ENCODE data around the gene ARRDC5.
"Not testable (repeated sequence)": the region's sequence is repeated elsewhere in the genome, so short reads cannot be mapped to it uniquely, and the experiment has no call there.

ARRDC5 gene

GRCh38 chr19:4902796-4903195, at the start of gene ARRDC5:
ARRDC5 (minus strand) TSS chr19:4902896; CDS start chr19:4902825, 71 bp downstream.
- no peak within 1 kb of the TSS for H3K4me3 ChIP-seq (ENCODE audit: low read depth, low read length)
- DNase-seq (ENCODE audit: low read depth), result no peak

DNA sequence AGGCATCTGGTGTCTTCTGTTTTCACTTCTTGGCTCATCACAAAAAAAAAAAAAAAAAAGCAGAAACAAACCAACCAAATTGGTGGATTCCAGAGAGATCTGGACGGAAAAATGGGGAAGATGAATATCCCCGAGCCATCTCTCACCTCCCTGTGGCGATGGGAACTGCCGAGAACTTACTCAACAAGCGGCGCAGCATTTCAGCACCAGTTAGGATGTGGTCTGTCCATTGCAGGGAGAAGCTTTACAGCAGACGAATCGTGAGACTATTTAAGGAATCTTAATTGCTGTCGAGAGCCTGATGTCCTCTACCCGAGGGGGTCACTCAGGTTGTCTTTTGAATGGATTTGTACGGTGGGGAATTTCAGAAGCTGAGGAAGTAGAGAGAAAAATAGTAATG, 49.0 kb upstream of the ARRDC5 start:
- DNase-seq (ENCODE audit: low read depth), result no peak

GRCh38 chr19:4950650-4951049, 48.0 kb upstream of the ARRDC5 start:
- not testable (repeated sequence) for DNase-seq (ENCODE audit: low read depth); H3K4me3 ChIP-seq (ENCODE audit: low read depth, low read length)

More for the DNA sequence above, 49.0 kb upstream of the ARRDC5 start:
- no peak overlapping the region for H3K4me3 ChIP-seq (ENCODE audit: low read depth, low read length)

GRCh38 chr19:4941638-4942169, 39.0 kb upstream of the ARRDC5 start:
- not testable (repeated sequence) for DNase-seq (ENCODE audit: low read depth)

DNA sequence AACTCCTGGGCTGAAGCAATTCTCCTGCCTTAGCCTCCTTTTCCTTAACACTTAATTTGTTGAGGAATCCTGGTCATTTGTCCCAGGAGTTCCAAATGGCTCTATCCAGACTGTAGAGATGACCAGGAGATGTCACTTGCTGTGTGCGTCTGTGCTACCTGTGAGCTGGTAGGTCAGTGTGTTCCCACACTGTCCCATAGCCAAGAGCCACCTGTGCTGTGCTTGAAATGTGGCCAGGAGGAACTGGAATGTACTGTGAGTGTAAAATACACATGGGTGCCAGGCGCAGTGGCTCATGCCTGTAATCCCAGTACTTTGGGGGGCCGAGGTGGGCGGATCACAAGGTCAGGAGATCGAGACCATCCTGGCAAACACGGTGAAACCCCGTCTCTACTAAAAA, 36.8 kb upstream of the ARRDC5 start:
- no peak for DNase-seq (ENCODE audit: low read depth)
- no peak overlapping the region for H3K4me3 ChIP-seq (ENCODE audit: low read depth, low read length)

More at GRCh38 chr19:4941638-4942169, 39.0 kb upstream of the ARRDC5 start:
- H3K4me3 ChIP-seq (ENCODE audit: low read depth, low read length), result not testable (repeated sequence)

DNA sequence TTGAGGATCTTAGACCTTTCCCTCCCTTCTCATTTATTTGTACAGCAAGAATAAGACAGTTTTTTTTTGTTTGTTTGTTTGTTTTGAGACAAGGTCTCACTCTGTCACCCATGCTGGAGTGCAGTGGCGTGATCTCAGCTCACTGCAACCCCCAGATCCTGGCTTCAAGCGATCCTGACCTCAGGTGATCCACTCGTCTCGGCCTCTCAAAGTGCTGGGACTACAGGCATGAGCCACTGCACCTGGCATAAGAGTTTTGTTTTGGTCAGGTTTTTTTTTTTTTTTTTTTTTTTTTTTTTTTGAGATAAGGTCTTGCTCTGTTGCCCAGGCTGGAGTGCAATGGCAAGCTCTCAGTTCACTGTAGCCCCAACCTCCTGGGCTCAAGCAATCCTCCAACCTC, 35.8 kb upstream of the ARRDC5 start:
- not testable (repeated sequence) for H3K4me3 ChIP-seq (ENCODE audit: low read depth, low read length); DNase-seq (ENCODE audit: low read depth)

- H3K4me3 ChIP-seq (ENCODE audit: low read depth, low read length), result no peak overlapping the region
- DNase-seq (ENCODE audit: low read depth), result no peak
Observed at GRCh38 chr19:4937060-4937459, 34.4 kb upstream of the ARRDC5 start.

DNA sequence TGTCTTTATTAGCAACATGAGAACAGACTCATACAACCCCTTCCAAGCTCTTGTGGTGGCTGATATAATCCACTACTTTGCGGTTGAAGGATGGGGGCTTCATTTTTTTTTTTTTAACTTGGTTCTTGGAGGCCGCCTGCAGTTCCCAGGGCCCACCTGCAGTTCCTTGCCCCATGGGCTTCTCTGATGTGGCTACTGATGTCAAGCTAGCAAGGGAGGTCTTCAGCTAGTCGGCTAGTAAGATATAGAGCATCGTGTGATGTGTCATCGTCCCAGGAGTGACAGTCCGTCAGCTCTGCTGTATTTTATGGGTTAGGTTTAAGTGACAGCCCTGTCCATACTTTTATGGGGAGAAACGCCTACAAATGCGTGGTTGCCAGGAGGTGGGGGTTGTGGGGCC, 32.7 kb upstream of the ARRDC5 start:
- no peak overlapping the region for H3K4me3 ChIP-seq (ENCODE audit: low read depth, low read length)
- DNase-seq (ENCODE audit: low read depth), result no peak

DNA sequence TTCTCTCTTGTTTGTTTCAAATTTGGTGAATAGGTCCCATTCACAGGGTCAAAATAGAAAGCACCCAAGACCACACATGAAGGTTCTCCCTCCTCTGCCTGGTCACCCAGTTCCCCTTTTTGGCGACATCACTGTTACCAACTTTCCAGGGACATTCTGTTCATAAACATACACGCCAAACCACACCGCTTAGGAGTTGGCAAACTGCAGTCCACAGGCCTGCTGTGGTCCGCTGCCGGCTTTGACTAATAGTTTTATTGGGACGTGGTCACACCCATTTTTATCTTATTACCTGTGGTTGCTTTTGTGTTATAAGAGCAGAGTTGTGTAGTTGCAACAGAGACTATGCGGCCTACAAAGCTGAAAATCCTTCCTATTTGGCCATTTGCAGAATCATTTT, 30.8 kb upstream of the ARRDC5 start:
- DNase-seq (ENCODE audit: low read depth), result no peak
- no peak overlapping the region for H3K4me3 ChIP-seq (ENCODE audit: low read depth, low read length)

DNA sequence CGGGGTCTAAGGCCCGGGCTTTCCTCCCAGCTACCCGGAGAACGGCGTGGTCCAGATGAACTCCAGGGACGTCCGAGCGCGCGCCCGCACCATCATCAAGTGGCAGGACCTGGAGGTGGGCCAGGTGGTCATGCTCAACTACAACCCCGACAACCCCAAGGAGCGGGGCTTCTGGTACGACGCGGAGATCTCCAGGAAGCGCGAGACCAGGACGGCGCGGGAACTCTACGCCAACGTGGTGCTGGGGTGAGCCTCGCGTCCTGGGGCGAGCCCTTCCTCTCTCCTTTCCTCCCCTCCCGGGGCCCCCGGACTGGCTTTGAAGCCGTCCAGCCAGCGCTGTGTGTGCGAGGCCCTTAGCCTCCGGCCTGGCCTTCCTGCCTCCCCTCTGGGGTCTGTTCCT, 30.0 kb upstream of the ARRDC5 start:
- DNase-seq (ENCODE audit: low read depth), result no peak

GRCh38 chr19:4930664-4931063, 28.0 kb upstream of the ARRDC5 start:
- no peak overlapping the region for H3K4me3 ChIP-seq (ENCODE audit: low read depth, low read length)
- no peak for DNase-seq (ENCODE audit: low read depth)

More for the DNA sequence above, 30.0 kb upstream of the ARRDC5 start:
- H3K4me3 ChIP-seq (ENCODE audit: low read depth, low read length), result no peak overlapping the region

DNA sequence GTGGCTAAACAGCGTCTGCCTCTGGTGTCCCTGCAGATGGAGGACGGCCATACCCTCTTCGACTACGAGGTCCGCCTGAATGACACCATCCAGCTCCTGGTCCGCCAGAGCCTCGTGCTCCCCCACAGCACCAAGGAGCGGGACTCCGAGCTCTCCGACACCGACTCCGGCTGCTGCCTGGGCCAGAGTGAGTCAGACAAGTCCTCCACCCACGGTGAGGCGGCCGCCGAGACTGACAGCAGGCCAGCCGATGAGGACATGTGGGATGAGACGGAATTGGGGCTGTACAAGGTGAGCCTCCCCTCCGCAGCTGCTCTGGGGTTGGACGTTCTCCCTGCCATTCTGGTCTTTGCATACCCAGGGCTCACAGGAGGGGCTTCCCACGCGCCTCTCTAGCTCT, 26.5 kb upstream of the ARRDC5 start:
- DNase-seq (ENCODE audit: low read depth), result no peak
- no peak overlapping the region for H3K4me3 ChIP-seq (ENCODE audit: low read depth, low read length)

- no peak overlapping the region for H3K4me3 ChIP-seq (ENCODE audit: low read depth, low read length)
- no peak for DNase-seq (ENCODE audit: low read depth)
Observed at GRCh38 chr19:4923276-4923747, 20.6 kb upstream of the ARRDC5 start.

DNA sequence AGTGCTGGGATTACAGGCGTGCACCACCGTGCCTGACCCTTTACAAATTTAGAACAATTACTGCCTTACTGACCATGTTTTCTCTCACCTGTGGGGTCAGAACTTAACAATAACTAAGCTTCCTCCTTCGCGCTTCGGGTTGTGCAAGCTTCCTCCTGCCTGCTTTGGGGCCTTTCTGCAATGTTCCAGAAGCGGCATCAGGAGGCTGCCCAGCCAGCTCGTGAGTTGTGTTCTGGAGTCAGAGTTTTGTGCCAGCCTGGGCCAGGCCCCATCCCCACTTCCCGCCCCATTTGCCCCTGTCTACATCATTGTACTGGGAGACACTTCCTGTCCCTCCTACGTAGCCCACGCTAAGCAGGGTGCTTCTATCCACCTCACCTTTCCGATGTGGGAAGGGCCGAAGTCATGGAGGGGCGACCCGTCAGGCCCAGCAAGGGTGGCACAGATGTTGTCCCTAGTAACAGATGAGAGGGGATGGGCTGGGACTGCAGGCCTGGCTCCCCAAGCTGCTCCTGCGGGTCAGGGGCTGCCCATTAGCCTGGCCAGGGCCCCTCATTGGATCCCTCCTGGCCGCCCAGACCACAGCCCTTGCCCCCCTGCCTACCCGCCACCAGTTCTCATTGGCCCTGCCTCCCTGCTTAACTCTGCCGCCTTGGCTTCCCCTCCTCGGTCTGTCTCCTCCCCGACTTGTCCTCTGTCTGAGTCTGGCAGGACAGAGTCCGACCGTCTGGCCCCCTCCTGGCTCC, 20.0 kb upstream of the ARRDC5 start:
- DNase-seq (ENCODE audit: low read depth), result no peak
- no peak overlapping the region for H3K4me3 ChIP-seq (ENCODE audit: low read depth, low read length)

GRCh38 chr19:4916292-4917082, 13.8 kb upstream of the ARRDC5 start:
- no peak overlapping the region for H3K4me3 ChIP-seq (ENCODE audit: low read depth, low read length)
- DNase-seq (ENCODE audit: low read depth), result no peak

- no peak for DNase-seq (ENCODE audit: low read depth)
- H3K4me3 ChIP-seq (ENCODE audit: low read depth, low read length), result no peak overlapping the region
Observed at GRCh38 chr19:4914736-4915501, 12.2 kb upstream of the ARRDC5 start.

- H3K4me3 ChIP-seq (ENCODE audit: low read depth, low read length), result no peak overlapping the region
- DNase-seq (ENCODE audit: low read depth), result no peak
Observed at GRCh38 chr19:4913996-4914735, 11.5 kb upstream of the ARRDC5 start.

DNA sequence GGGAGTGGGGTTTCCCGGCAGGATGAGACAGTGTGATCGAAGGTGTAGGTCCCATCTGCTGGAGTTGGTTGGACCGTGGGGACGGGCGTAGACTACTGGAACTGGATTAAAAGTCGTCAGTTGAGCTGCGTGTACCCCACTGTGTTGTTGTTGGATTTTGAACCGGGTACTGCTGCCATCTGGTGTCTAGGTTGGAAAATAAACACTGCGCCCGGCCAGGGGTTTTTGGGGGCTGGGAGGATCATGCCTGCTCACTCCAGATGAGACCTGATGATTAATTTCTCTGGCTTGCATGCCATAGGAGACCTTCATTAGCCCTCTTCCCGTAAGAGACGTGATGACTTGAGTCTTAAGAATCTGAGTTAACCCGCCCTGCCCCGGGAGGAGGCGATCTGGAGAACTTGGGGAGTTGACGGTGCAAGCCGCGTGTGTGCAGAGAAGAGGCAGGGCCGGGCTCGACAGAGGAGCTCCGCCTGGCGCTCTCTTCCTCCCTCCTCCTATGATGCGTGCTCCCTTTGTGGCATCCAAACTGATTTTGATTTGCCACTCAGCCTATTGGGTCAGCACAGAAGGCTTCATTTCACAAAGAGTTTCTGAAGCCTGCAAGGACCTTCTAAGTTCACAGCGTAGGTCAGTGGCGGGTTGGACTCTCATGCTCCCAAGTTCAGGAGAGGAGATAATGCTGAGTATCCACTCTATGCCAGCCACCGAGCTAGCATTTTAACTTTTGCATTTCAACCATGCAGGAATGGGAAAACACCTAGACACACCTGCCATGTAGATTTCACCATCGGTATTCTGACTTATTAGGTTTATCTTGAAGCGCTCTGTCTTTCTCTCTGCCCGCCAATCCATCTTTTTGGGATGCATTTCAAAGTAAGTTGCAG, 9.3 kb upstream of the ARRDC5 start:
- H3K4me3 ChIP-seq (ENCODE audit: low read depth, low read length), result peak overlapping the region; percentile 65
- DNase-seq (ENCODE audit: low read depth), result peak; percentile 99

Measured in skeletal muscle cell (primary cell).